Mesothelial cell of epicardium (in vitro differentiated cells): ENCODE data around the gene SIAH3. TPM values are rescaled to one million over a fixed set of nuclear protein-coding genes. Genes with fewer than 3 reads are reported as not detected.

Experiments
- DNase-seq, 2 experiments: peaks; one replicate each; pipeline ENCODE4 v3.0.0; 2021; ENCODE audit warnings: low spot score in 2 of 2; ENCODE audit not compliant: unreplicated experiment in 2 of 2
- H3K27ac Mint-ChIP-seq: 2 replicates; pipeline ENCODE4 v1.8.0; 2021; ENCODE audit warnings: mixed read lengths
- H3K27me3 Mint-ChIP-seq: 2 replicates; pipeline ENCODE4 v1.8.0; 2021; ENCODE audit warnings: low read depth, mixed read lengths
- H3K36me3 Mint-ChIP-seq: 2 replicates; pipeline ENCODE4 v1.8.0; 2021; ENCODE audit warnings: mixed read lengths
- H3K4me1 Mint-ChIP-seq: 2 replicates; pipeline ENCODE4 v1.8.0; 2021; ENCODE audit warnings: mixed read lengths
- H3K4me3 Mint-ChIP-seq: 2 replicates; pipeline ENCODE4 v1.8.0; 2021; ENCODE audit warnings: mild to moderate bottlenecking, moderate library complexity, mixed read lengths
- H3K9me3 Mint-ChIP-seq: 2 replicates; pipeline ENCODE4 v1.8.0; 2021; ENCODE audit warnings: mixed read lengths
- total RNA-seq: library from RNA; stranded (reverse); gene quantifications from 3 replicates; pipeline ENCODE4 v1.2.1, GENCODE V29; 2021
- TF ChIP-seq, protein P1 (sequence below): fragments of 200-600 bp; sonication (generic); IDR thresholded peaks from one replicate; pipeline ENCODE4 v1.5.0; 2021; ENCODE audit warnings: antibody characterized with exemption; ENCODE audit not compliant: unreplicated experiment

SIAH3 gene
- total RNA-seq, 1 donor from 2014 or later = 0.42 TPM

DNA sequence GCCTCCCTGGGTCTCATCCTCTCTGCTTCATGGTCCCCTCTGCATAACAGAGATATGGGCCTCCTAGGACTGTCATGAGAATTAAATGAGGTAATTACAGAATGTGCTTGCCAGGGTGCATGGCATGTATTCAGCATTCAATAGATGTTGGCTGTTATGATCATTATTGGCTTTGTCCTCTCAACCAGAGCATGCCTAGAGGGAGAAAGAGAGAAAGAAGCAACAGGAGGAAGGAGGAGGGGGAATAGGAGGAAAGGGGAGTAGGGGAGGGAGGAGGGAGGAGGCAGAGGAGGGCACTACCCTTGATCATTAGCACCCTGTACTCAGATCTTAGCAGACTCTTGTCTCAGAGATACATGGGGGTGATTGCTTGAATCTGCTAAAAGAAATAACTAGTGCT lies 41.0 kb upstream of the SIAH3 start:
- Mint-ChIP-seq H3K27ac (no peak overlapping the region), H3K9me3 (no peaks in the 10 kb centered on the region), H3K36me3 (no peaks in the 10 kb centered on the region), H3K4me1 (peaks cover 12% of the 10 kb centered on the region), H3K27me3 (peaks cover 26% of the 10 kb centered on the region), H3K4me3 (no peak overlapping the region)
- no peak for DNase-seq
- TF ChIP-seq, protein P1, sequence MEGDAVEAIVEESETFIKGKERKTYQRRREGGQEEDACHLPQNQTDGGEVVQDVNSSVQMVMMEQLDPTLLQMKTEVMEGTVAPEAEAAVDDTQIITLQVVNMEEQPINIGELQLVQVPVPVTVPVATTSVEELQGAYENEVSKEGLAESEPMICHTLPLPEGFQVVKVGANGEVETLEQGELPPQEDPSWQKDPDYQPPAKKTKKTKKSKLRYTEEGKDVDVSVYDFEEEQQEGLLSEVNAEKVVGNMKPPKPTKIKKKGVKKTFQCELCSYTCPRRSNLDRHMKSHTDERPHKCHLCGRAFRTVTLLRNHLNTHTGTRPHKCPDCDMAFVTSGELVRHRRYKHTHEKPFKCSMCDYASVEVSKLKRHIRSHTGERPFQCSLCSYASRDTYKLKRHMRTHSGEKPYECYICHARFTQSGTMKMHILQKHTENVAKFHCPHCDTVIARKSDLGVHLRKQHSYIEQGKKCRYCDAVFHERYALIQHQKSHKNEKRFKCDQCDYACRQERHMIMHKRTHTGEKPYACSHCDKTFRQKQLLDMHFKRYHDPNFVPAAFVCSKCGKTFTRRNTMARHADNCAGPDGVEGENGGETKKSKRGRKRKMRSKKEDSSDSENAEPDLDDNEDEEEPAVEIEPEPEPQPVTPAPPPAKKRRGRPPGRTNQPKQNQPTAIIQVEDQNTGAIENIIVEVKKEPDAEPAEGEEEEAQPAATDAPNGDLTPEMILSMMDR = no peak

DNA sequence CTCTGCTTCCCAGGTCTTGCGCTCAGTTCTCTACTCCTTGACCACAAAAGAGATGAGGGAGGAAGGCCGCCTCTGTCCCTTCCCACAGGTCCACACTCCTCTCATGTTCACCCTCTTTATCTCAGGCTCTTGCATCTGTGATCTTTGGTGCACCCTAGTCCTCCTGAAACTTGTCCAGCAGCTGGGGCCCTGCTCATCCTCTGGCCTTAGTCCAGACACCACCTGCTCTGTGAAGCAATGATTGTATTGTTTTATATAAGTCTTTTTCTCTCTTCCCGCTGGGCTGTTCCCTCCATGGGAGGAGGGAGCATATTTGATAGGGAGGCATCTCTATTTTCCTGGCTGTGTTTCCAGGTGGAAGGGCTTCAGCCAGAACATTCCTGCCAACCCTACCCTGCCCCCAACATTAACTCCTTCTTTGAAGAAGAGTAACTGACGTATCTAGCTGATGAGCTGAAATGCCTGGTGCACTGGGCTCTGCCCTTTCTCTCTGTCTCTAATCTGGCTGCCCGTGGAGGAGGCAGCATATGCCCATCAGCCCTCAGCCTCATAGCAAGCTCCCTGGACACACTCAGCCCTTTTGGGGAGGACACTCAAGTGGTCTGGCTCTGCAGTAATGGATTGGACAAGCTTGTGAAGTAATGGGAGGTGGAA lies 38.2 kb upstream of the SIAH3 start:
- no peak for DNase-seq
- H3K27me3 Mint-ChIP-seq = peaks cover 9% of the 10 kb centered on the region
- H3K27ac Mint-ChIP-seq = no peak overlapping the region
- no peaks in the 10 kb centered on the region for H3K36me3 Mint-ChIP-seq
- no peak overlapping the region for H3K4me3 Mint-ChIP-seq
- TF ChIP-seq, protein P1 = no peak
- H3K4me1 Mint-ChIP-seq = peaks cover 2% of the 10 kb centered on the region
- peaks cover 3% of the 10 kb centered on the region for H3K9me3 Mint-ChIP-seq

DNA sequence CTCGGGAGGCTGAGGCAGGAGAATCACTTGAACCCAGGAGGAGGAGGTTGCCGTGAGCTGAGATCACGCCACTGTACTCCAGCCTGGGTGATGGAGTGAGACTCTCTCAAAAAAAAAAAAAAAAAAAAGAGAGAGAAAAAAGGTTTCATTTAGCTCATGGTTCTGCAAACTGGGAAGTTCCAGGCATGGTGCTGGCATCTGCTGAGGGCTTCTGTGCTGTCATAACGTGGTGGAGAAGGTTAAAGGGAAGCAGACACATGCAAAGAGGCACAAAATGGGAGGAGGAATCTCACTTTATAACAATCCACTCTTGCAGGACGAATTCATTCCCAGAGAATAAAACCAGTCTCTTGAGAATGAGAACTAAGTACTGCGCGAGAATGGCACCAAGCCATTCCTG lies 34.9 kb upstream of the SIAH3 start:
- TF ChIP-seq, protein P1 = no peak
- no peaks in the 10 kb centered on the region for H3K4me1 Mint-ChIP-seq
- H3K27me3 Mint-ChIP-seq = peaks cover 6% of the 10 kb centered on the region
- no peak for DNase-seq
- no peak overlapping the region for H3K27ac Mint-ChIP-seq
- peaks cover 3% of the 10 kb centered on the region for H3K9me3 Mint-ChIP-seq
- H3K36me3 Mint-ChIP-seq = no peaks in the 10 kb centered on the region
- H3K4me3 Mint-ChIP-seq = no peak overlapping the region

DNA sequence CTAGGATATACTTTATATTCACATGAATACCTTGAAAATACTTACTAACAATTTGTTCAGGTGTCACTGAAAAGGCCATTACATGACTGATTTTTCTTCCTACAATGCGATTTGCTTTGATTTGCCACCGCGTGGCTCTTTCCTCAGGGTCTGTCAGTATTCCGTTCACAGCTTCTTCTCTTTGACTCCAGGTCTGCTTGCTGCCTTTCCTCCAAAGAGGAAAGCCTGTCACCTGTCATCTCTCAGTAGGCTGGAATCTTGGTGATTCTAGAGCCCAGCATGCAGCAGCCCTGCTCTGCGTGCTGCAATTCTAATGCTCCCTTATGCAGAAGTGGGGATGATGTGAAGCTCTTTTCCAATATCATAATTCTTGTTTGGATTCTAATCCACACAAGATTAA lies 33.6 kb upstream of the SIAH3 start:
- TF ChIP-seq, protein P1 = no peak
- Mint-ChIP-seq H3K4me1 (no peaks in the 10 kb centered on the region), H3K27ac (no peak overlapping the region), H3K36me3 (no peaks in the 10 kb centered on the region), H3K4me3 (no peak overlapping the region), H3K9me3 (peaks cover 3% of the 10 kb centered on the region), H3K27me3 (no peaks in the 10 kb centered on the region)
- no peak for DNase-seq

DNA sequence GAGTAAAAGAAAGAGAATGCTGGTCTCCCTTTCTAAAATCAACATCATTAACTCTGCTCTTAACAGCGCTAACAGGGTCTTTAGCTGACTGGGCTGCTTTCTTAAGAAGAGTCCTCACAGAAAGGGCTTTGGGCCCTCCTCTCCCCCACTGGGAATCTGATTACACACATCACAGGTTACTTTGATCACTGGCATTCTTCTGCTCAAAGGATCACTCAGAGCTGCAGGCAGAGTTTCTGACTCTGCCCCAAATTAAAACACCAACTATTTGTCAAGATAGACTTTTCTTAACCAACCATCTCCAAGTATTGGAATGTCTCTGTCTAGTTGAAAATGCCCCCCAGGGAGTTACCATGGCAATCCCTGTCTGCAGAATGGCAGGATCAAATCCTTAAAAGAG lies 31.1 kb upstream of the SIAH3 start:
- H3K27ac Mint-ChIP-seq = no peak overlapping the region
- H3K9me3 Mint-ChIP-seq = peaks cover 3% of the 10 kb centered on the region
- no peaks in the 10 kb centered on the region for H3K27me3 Mint-ChIP-seq
- H3K4me3 Mint-ChIP-seq = no peak overlapping the region
- no peaks in the 10 kb centered on the region for H3K4me1 Mint-ChIP-seq
- TF ChIP-seq, protein P1 = no peak
- no peaks in the 10 kb centered on the region for H3K36me3 Mint-ChIP-seq
- DNase-seq = no peak

DNA sequence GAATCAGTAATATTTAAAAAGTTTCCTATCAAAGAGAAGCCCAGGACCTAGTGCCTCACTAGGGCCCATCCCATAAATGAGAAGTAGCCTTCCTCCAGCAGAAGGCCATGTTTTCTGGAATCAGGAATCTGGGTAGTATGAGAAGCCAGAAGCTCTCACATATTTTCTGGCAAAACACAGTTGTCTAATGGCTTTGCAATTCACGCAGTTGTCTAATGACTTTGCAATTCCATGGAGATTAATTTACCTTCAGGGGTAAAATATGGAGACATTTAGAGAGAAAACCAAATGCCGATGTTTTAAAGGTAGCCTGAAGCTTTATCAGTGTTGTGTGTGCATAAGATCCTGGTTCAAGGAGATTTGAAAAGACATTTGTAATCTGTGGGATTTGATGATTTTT lies 29.8 kb upstream of the SIAH3 start:
- H3K9me3 Mint-ChIP-seq = peaks cover 3% of the 10 kb centered on the region
- no peaks in the 10 kb centered on the region for H3K36me3 Mint-ChIP-seq
- no peaks in the 10 kb centered on the region for H3K4me1 Mint-ChIP-seq
- no peak for DNase-seq
- no peak overlapping the region for H3K4me3 Mint-ChIP-seq
- no peak overlapping the region for H3K27ac Mint-ChIP-seq
- TF ChIP-seq, protein P1 = no peak
- H3K27me3 Mint-ChIP-seq = no peaks in the 10 kb centered on the region
